ENCODE data around the gene FADS3. TPM values are rescaled to one million over a fixed set of nuclear protein-coding genes. Genes with fewer than 3 reads are reported as not detected.

Gene FADS3
- total RNA-seq, 1 experiment from 2014 or later = 42.2 TPM

GRCh38 chr11:61860054-61860903 lies 31.1 kb downstream of the FADS3 start:
- DNase-seq (ENCODE audit: low spot score) = peak; percentile 61

GRCh38 chr11:61855939-61856680 lies 35.2 kb downstream of the FADS3 start:
- no peak for DNase-seq (ENCODE audit: low spot score)

GRCh38 chr11:61854966-61855714 lies 36.2 kb downstream of the FADS3 start:
- no peak for DNase-seq (ENCODE audit: low spot score)

- DNase-seq (ENCODE audit: low spot score) = no peak
Measured at GRCh38 chr11:61854206-61854895, 37.0 kb downstream of the FADS3 start.

GRCh38 chr11:61853698-61854169 lies 37.6 kb downstream of the FADS3 start:
- DNase-seq (ENCODE audit: low spot score) = no peak

GRCh38 chr11:61851900-61852295 lies 39.4 kb downstream of the FADS3 start:
- DNase-seq (ENCODE audit: low spot score) = no peak

- DNase-seq (ENCODE audit: low spot score) = no peak
Measured at GRCh38 chr11:61851113-61851899, 40.0 kb downstream of the FADS3 start.

- no peak for DNase-seq (ENCODE audit: low spot score)
Measured at GRCh38 chr11:61850687-61851086, 40.7 kb downstream of the FADS3 start.

- no peak for DNase-seq (ENCODE audit: low spot score)
Measured at GRCh38 chr11:61848631-61849030, 42.7 kb downstream of the FADS3 start.

GRCh38 chr11:61847914-61848581 lies 43.3 kb downstream of the FADS3 start:
- DNase-seq (ENCODE audit: low spot score) = no peak

- DNase-seq (ENCODE audit: low spot score) = no peak
Measured at GRCh38 chr11:61846362-61847020, 44.9 kb downstream of the FADS3 start.

GRCh38 chr11:61844909-61845565 lies 46.3 kb downstream of the FADS3 start:
- DNase-seq (ENCODE audit: low spot score) = no peak

GRCh38 chr11:61842528-61842820 lies 48.9 kb downstream of the FADS3 start:
- no peak for DNase-seq (ENCODE audit: low spot score)

- DNase-seq (ENCODE audit: low spot score) = no peak
Measured at GRCh38 chr11:61841636-61842527, 49.5 kb downstream of the FADS3 start.

- DNase-seq (ENCODE audit: low spot score) = no peak
Measured at GRCh38 chr11:61840371-61840770, 51.0 kb downstream of the FADS3 start.

- DNase-seq (ENCODE audit: low spot score) = no peak
Measured at GRCh38 chr11:61839742-61840141, 51.6 kb downstream of the FADS3 start.

GRCh38 chr11:61838921-61839320 lies 52.4 kb downstream of the FADS3 start:
- no peak for DNase-seq (ENCODE audit: low spot score)

- no peak for DNase-seq (ENCODE audit: low spot score)
Measured at GRCh38 chr11:61838501-61838900, 52.8 kb downstream of the FADS3 start.
